ENCODE measurements around the gene KCNH8.

- TF ChIP-seq POLR2A (IDR thresholded peaks at IDR 0.05): no peak
- no peak for TF ChIP-seq CTCF (IDR thresholded peaks at IDR 0.05)
Observed at GRCh38 chr3:19476281-19476680, 328.0 kb downstream of the KCNH8 start.
